GM23338 (cell line): ENCODE measurements around the gene CETP.

Experiments
- CREB1 ChIP-seq: fragments of 250-450 bp; sonication (Bioruptor Pico); IDR thresholded peaks from 2 replicates; pipeline ENCODE4 v1.5.0; 2020; ENCODE audit warnings: low read depth, mild to moderate bottlenecking, moderate library complexity
- EZH2 ChIP-seq: fragments of 200-600 bp; sonication (generic); IDR thresholded peaks from one replicate; pipeline ENCODE4 v1.8.0; 2017; ENCODE audit warnings: antibody characterized with exemption, mild to moderate bottlenecking, low read depth; ENCODE audit not compliant: unreplicated experiment
- EZH2phosphoT487 ChIP-seq: fragments of 200-600 bp; sonication (generic); IDR thresholded peaks from one replicate; pipeline ENCODE4 v1.8.1; 2018; ENCODE audit warnings: antibody characterized with exemption; ENCODE audit not compliant: unreplicated experiment
- NANOG ChIP-seq: IDR thresholded peaks from 2 replicates; pipeline ENCODE4 v1.6.1; 2016; ENCODE audit warnings: antibody characterized with exemption, borderline replicate concordance
- POLR2AphosphoS5 ChIP-seq: IDR thresholded peaks from 2 replicates; pipeline ENCODE4 v1.6.1; 2016; ENCODE audit warnings: antibody characterized with exemption, low read depth
- TF ChIP-seq, protein P1 (sequence below), 2 experiments: fragments of 200-600 bp in 1 of 2; sonication (generic) in 1 of 2; conservative IDR thresholded peaks; 2 replicates each; pipeline versions ENCODE4 v1.5.1 to v1.6.1; 2016 to 2017; ENCODE audit warnings: antibody characterized with exemption in 2 of 2, low read depth in 2 of 2, mild to moderate bottlenecking in 2 of 2, moderate library complexity in 1 of 2
- TF ChIP-seq, protein P2 (sequence below): fragments of 250-450 bp; sonication (Bioruptor Pico); IDR thresholded peaks from 2 replicates; pipeline ENCODE4 v1.5.0; 2020; ENCODE audit warnings: mild to moderate bottlenecking, moderate library complexity

GRCh38 chr16:57025941-57026777 is 64.4 kb downstream of the CETP start:
- TF ChIP-seq, protein P1, sequence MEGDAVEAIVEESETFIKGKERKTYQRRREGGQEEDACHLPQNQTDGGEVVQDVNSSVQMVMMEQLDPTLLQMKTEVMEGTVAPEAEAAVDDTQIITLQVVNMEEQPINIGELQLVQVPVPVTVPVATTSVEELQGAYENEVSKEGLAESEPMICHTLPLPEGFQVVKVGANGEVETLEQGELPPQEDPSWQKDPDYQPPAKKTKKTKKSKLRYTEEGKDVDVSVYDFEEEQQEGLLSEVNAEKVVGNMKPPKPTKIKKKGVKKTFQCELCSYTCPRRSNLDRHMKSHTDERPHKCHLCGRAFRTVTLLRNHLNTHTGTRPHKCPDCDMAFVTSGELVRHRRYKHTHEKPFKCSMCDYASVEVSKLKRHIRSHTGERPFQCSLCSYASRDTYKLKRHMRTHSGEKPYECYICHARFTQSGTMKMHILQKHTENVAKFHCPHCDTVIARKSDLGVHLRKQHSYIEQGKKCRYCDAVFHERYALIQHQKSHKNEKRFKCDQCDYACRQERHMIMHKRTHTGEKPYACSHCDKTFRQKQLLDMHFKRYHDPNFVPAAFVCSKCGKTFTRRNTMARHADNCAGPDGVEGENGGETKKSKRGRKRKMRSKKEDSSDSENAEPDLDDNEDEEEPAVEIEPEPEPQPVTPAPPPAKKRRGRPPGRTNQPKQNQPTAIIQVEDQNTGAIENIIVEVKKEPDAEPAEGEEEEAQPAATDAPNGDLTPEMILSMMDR (conservative IDR thresholded peaks at IDR 0.05; ENCODE audit: low read depth in 2 of 2) = no peak
- TF ChIP-seq EZH2phosphoT487 (no peak), EZH2 (no peak), POLR2AphosphoS5 (no peak), CREB1 (CRISPR knock-in tag) (no peak), NANOG (no peak)
- TF ChIP-seq, protein P2, sequence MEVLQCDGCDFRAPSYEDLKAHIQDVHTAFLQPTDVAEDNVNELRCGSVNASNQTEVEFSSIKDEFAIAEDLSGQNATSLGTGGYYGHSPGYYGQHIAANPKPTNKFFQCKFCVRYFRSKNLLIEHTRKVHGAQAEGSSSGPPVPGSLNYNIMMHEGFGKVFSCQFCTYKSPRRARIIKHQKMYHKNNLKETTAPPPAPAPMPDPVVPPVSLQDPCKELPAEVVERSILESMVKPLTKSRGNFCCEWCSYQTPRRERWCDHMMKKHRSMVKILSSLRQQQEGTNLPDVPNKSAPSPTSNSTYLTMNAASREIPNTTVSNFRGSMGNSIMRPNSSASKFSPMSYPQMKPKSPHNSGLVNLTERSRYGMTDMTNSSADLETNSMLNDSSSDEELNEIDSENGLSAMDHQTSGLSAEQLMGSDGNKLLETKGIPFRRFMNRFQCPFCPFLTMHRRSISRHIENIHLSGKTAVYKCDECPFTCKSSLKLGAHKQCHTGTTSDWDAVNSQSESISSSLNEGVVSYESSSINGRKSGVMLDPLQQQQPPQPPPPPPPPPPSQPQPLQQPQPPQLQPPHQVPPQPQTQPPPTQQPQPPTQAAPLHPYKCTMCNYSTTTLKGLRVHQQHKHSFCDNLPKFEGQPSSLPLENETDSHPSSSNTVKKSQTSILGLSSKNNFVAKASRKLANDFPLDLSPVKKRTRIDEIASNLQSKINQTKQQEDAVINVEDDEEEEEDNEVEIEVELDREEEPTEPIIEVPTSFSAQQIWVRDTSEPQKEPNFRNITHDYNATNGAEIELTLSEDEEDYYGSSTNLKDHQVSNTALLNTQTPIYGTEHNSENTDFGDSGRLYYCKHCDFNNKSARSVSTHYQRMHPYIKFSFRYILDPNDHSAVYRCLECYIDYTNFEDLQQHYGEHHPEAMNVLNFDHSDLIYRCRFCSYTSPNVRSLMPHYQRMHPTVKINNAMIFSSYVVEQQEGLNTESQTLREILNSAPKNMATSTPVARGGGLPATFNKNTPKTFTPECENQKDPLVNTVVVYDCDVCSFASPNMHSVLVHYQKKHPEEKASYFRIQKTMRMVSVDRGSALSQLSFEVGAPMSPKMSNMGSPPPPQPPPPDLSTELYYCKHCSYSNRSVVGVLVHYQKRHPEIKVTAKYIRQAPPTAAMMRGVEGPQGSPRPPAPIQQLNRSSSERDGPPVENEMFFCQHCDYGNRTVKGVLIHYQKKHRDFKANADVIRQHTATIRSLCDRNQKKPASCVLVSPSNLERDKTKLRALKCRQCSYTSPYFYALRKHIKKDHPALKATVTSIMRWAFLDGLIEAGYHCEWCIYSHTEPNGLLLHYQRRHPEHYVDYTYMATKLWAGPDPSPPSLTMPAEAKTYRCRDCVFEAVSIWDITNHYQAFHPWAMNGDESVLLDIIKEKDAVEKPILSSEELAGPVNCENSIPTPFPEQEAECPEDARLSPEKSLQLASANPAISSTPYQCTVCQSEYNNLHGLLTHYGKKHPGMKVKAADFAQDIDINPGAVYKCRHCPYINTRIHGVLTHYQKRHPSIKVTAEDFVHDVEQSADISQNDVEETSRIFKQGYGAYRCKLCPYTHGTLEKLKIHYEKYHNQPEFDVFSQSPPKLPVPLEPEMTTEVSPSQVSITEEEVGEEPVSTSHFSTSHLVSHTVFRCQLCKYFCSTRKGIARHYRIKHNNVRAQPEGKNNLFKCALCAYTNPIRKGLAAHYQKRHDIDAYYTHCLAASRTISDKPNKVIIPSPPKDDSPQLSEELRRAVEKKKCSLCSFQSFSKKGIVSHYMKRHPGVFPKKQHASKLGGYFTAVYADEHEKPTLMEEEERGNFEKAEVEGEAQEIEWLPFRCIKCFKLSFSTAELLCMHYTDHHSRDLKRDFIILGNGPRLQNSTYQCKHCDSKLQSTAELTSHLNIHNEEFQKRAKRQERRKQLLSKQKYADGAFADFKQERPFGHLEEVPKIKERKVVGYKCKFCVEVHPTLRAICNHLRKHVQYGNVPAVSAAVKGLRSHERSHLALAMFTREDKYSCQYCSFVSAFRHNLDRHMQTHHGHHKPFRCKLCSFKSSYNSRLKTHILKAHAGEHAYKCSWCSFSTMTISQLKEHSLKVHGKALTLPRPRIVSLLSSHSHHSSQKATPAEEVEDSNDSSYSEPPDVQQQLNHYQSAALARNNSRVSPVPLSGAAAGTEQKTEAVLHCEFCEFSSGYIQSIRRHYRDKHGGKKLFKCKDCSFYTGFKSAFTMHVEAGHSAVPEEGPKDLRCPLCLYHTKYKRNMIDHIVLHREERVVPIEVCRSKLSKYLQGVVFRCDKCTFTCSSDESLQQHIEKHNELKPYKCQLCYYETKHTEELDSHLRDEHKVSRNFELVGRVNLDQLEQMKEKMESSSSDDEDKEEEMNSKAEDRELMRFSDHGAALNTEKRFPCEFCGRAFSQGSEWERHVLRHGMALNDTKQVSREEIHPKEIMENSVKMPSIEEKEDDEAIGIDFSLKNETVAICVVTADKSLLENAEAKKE (CRISPR knock-in tag) = no peak
